Fibroblast of the aortic adventitia (primary cell): Measurements from ENCODE around the gene DYRK2. TPM values are rescaled to one million over a fixed set of nuclear protein-coding genes. Genes with fewer than 3 reads are reported as not detected.

Experiments
- DNase-seq: peaks from one replicate; pipeline ENCODE4 v3.0.0-alpha.2; 2010; ENCODE audit warnings: low read depth
- H3K4me3 ChIP-seq: 2 replicates; pipeline ENCODE4 v1.5.1; 2011; ENCODE audit warnings: low read depth, mild to moderate bottlenecking, control low read depth, low read length, moderate library complexity
- total RNA-seq: library from RNA; depleted of rRNA; stranded (reverse); fragments of >200 nt; gene quantifications from 2 replicates; pipeline ENCODE4 v1.2.3, GENCODE V29; 2012; ENCODE audit warnings: low replicate concordance
- TF ChIP-seq, protein P1 (sequence below): IDR thresholded peaks from 2 replicates; pipeline ENCODE4 v1.5.1; 2011; ENCODE audit warnings: mild to moderate bottlenecking, low read length, control low read depth, inconsistent platforms; ENCODE audit not compliant: insufficient read depth

The DYRK2 gene
- total RNA-seq, 1 donor, result 32.1 TPM

DNA sequence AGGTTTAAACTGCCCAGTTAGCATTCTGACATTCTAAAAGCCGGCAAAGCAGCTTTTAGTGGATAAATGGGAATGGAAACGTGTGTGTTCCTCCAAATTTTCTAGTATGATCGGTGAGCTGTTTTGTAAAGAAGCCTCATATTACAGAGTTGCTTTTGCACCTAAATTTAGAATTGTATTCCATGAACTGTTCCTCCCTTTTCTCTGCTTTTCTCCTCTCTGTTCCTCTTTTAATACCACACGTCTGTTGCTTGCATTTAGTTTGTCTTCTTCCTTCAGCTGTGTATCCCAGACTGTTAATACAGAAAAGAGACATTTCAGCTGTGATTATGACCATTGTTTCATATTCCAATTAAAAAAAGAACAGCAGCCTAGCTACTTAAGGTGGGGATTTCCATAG is 10.7 kb downstream of the DYRK2 start:
- TF ChIP-seq, protein P1, sequence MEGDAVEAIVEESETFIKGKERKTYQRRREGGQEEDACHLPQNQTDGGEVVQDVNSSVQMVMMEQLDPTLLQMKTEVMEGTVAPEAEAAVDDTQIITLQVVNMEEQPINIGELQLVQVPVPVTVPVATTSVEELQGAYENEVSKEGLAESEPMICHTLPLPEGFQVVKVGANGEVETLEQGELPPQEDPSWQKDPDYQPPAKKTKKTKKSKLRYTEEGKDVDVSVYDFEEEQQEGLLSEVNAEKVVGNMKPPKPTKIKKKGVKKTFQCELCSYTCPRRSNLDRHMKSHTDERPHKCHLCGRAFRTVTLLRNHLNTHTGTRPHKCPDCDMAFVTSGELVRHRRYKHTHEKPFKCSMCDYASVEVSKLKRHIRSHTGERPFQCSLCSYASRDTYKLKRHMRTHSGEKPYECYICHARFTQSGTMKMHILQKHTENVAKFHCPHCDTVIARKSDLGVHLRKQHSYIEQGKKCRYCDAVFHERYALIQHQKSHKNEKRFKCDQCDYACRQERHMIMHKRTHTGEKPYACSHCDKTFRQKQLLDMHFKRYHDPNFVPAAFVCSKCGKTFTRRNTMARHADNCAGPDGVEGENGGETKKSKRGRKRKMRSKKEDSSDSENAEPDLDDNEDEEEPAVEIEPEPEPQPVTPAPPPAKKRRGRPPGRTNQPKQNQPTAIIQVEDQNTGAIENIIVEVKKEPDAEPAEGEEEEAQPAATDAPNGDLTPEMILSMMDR, result no peak
- no peak for DNase-seq
- no peak overlapping the region for H3K4me3 ChIP-seq

DNA sequence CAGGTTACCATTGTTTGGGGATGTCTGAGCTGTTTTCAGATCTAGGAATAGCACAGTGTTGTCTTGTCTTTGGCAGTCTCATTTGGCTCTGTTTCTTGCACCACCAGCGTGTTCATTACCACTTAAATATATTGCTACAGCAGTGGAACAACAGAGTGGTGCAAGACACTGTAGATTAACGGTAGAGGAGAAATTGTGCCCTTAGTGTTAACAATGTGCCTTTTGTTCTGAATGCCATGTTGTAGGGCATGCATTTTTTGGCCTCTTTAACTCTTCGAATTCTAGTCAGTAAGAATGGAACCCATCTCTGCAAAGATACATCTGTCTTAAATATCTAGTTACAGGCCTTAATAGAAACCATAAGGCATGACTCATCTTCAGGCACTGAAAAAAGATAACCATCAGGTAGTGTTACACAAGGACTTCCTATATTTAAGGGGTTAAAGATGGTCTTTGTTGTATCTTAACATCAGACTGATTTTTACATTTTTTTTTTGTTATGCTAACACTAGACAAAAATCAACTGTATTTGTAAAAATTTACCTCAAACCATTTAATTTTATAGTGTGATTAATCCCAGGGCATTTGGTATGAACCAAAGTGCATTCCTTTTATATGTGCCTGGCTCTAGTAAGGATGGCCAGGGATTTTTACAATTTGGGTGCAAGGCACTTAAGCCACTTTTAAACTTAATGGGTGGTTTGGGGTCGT is 12.9 kb downstream of the DYRK2 start:
- TF ChIP-seq, protein P1, result no peak
- no peak overlapping the region for H3K4me3 ChIP-seq
- DNase-seq, result peak; percentile 65

DNA sequence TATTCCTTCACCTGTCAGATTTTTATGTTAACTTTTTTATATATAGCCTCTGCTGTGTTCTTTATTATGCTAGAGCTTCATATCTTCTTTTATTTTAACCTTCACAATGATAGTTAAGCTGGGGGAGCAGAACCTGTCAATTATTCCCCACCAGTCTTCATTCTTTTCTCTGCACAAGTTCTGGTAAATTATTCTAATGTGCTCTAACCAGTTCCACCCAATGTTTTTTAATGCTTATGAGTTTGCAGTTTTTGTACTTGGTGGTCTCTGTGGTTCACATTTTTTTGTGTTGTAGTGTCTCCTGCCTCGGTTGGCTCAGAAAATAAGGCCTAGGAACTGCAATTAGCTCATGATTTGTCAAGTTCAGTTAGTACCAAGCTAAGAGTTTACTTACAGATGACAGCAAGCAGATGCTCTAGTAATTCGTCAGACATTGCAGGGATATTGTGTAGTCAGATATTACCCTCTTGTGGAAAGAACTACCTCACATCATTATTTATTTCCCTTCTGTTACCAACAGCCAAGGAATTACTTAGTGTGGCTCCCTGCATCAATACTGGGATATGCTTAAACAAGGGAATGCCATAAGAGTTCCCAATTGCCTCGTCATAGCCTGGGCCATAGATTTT is 14.5 kb downstream of the DYRK2 start:
- no peak overlapping the region for H3K4me3 ChIP-seq
- TF ChIP-seq, protein P1, result no peak
- DNase-seq, result peak; percentile 82

GRCh38 chr12:67664171-67664570 is 15.6 kb downstream of the DYRK2 start:
- DNase-seq, result no peak
- no peak overlapping the region for H3K4me3 ChIP-seq
- TF ChIP-seq, protein P1, result no peak

DNA sequence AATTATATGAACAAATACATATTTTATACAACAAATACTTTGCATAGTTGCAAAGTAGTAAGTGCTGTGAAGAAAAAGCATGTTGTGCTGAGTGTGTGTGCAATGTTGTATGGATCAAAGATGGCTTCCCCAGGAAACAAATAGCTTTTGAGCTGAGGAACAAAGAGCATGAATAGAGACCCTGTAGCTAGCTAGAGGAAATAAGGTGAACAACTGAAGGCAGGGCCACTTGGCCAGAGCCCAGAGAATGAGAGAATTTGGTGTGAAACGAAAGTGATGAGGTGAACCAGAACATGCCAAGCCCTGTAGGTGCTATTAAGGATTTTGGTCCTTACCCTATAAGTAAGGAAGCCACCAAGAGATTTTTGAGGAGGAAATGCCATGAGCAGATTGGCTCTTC is 17.1 kb downstream of the DYRK2 start:
- H3K4me3 ChIP-seq, result no peak overlapping the region

DNA sequence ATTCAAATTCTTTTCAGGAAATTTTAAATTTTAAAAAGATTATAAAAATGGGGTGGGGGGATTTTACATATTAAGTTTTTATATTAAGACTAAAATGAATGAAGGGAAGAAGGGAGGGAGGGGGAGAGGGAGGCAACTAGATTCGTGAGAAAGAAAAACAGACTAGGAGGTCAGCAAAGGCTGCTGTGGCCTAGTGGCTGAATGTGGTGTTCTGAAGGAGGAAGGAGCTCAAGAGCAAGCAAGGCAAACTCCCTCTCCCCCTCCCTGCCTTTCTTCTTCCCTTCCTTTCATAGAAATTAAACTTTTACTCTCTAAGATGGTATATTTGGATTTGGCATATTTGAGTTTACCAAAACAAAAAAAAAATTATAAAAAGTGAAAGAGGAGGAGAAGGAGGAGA is 18.1 kb downstream of the DYRK2 start:
- no peak overlapping the region for H3K4me3 ChIP-seq
- TF ChIP-seq, protein P1, result no peak
- DNase-seq, result no peak

More for the DNA sequence above, 17.1 kb downstream of the DYRK2 start:
- TF ChIP-seq, protein P1, result no peak
- no peak for DNase-seq
